Transverse colon (tissue), 3 donors: ENCODE data around the gene HECTD2.

ENCODE experiments used
- CTCF ChIP-seq, 5 experiments: fragments of 200-600 bp in 3 of 5; fragments of 450-650 bp in 2 of 5; sonication (generic) in 3 of 5; IDR thresholded peaks; 1 replicate in 2 of 5; 2 replicates in 3 of 5; pipeline ENCODE4 v1.5.1; 2016 to 2017; ENCODE audit warnings: antibody characterized with exemption in 5 of 5, inconsistent platforms in 3 of 5, mild to moderate bottlenecking in 2 of 5, moderate library complexity in 1 of 5
- POLR2A ChIP-seq: fragments of 450-650 bp; IDR thresholded peaks from one replicate; pipeline ENCODE4 v1.6.1; 2016; ENCODE audit warnings: antibody characterized with exemption, mild to moderate bottlenecking, moderate library complexity

- TF ChIP-seq CTCF (IDR thresholded peaks at IDR 0.05) (no peak), POLR2A (no peak)
These were observed 85.9 kb downstream of the HECTD2 start for GRCh38 chr10:91496016-91496415.
